ENCODE data around the gene ZNF697.

DNA sequence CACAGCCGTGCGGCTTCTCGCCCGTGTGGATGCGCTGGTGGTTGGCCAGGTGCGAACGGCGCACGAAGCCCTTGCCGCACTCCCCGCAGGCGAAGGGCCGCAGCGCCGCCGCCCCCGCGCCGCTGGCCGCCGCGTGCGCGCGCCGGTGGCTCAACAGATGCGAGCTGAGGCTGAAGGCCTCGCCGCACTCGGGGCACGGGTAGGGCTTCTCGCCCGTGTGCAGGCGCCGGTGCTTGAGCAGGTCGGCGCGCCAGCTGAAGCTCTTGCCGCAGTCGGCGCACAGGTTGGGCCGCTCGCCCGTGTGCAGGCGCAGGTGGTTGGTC, 24.9 kb downstream of the ZNF697 start:
- TF ChIP-seq, protein P1, sequence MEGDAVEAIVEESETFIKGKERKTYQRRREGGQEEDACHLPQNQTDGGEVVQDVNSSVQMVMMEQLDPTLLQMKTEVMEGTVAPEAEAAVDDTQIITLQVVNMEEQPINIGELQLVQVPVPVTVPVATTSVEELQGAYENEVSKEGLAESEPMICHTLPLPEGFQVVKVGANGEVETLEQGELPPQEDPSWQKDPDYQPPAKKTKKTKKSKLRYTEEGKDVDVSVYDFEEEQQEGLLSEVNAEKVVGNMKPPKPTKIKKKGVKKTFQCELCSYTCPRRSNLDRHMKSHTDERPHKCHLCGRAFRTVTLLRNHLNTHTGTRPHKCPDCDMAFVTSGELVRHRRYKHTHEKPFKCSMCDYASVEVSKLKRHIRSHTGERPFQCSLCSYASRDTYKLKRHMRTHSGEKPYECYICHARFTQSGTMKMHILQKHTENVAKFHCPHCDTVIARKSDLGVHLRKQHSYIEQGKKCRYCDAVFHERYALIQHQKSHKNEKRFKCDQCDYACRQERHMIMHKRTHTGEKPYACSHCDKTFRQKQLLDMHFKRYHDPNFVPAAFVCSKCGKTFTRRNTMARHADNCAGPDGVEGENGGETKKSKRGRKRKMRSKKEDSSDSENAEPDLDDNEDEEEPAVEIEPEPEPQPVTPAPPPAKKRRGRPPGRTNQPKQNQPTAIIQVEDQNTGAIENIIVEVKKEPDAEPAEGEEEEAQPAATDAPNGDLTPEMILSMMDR (IDR thresholded peaks at IDR 0.05): no peak
- no peak for TF ChIP-seq POLR2A (IDR thresholded peaks at IDR 0.05)

Measured in lower leg skin (tissue), 3 donors.